ENCODE data around the gene NACC2. TPM values are rescaled to one million over a fixed set of nuclear protein-coding genes. Genes with fewer than 3 reads are reported as not detected.

Gene NACC2
- total and polyA plus RNA-seq, 9 of the 15 experiments (the other 6 are each of a cell fraction or from before 2014, with no cell fraction given), result 0.70 to 25.1 (median 5.6) TPM

DNA sequence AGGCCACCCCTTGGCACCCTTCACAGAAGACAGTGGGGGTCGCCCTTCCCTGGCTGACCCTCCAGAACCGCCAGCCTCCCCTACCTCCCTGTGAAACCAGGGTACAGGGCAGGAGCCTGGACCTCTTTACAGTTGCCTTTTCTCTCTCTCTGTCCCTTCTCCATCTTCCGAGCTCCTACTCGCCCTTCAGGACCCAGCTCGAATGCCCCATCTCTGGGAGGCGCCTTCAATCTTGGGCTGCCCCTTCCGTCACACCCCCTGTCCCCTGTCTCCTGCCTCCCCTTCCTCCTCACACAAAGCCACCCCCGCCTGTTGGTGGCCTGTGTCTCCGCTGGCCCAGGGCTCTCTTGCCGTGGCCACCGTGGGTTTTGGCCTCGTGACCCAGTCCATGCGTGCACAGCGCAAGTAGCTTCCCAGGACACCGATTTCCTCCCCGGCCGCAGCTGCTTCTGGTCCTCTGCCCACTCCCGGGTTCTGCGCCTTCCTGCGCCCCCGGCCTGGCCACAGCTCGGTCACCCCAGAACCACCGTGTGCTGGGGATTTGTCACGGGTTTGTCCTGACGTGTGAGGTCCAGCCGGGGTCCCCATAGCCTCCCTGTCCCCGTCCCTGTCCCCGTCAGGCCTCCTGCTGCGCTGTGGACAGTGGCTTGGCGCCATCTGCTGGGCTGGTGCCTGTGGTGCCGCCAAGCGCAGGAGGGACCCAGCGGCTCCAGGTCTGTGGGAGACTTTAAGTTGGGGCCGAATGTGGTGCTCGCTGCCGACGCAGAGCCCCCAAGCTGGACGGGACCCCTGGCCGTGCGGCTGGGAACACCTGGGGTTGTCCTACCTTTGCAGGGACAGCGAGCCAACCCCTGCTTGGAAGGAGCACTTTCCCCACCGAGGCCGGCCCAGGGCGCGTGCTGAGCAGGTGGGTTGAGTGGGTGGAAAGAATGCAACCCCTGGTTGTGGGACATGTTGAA is 27.6 kb upstream of the NACC2 start (continued):
- TF ChIP-seq, protein P1, sequence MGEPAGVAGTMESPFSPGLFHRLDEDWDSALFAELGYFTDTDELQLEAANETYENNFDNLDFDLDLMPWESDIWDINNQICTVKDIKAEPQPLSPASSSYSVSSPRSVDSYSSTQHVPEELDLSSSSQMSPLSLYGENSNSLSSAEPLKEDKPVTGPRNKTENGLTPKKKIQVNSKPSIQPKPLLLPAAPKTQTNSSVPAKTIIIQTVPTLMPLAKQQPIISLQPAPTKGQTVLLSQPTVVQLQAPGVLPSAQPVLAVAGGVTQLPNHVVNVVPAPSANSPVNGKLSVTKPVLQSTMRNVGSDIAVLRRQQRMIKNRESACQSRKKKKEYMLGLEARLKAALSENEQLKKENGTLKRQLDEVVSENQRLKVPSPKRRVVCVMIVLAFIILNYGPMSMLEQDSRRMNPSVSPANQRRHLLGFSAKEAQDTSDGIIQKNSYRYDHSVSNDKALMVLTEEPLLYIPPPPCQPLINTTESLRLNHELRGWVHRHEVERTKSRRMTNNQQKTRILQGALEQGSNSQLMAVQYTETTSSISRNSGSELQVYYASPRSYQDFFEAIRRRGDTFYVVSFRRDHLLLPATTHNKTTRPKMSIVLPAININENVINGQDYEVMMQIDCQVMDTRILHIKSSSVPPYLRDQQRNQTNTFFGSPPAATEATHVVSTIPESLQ (CRISPR knock-in tag; IDR thresholded peaks at IDR 0.05), result no peak
- TF ChIP-seq NR2C1 (IDR thresholded peaks at IDR 0.05) (no peak), NR2C1 (tag; IDR thresholded peaks at IDR 0.05) (no peak), ARID1B (IDR thresholded peaks at IDR 0.05) (no peak), NFRKB (IDR thresholded peaks at IDR 0.05; ENCODE audit: low read depth) (no peak), CBX8 (IDR thresholded peaks at IDR 0.05; ENCODE audit: borderline replicate concordance, extremely low read depth, low read depth, low read length, poor library complexity, severe bottlenecking) (no peak), TCF7L2 (IDR thresholded peaks at IDR 0.05; ENCODE audit: low read depth, low read length) (no peak), ZNF699 (CRISPR knock-in tag; IDR thresholded peaks at IDR 0.05; ENCODE audit: insufficient replicate concordance) (no peak), ZEB2 (IDR thresholded peaks at IDR 0.05) (no peak), CHD2 (IDR thresholded peaks at IDR 0.05; ENCODE audit: low read depth, low read length) (no peak), GABPB2 (CRISPR knock-in tag; conservative IDR thresholded peaks at IDR 0.05) (no peak), ZNF57 (CRISPR knock-in tag; IDR thresholded peaks at IDR 0.05) (no peak), ZC3H8 (IDR thresholded peaks at IDR 0.05) (no peak), HNRNPH1 (optimal IDR thresholded peaks at IDR 0.05; ENCODE audit: low read depth, low read length) (no peak), FOXJ3 (CRISPR knock-in tag; IDR thresholded peaks at IDR 0.05) (no peak), ZFP30 (CRISPR knock-in tag; IDR thresholded peaks at IDR 0.05; ENCODE audit: borderline replicate concordance) (no peak), NR1H2 (CRISPR knock-in tag; IDR thresholded peaks at IDR 0.05) (no peak)
- TF ChIP-seq, protein P2, sequence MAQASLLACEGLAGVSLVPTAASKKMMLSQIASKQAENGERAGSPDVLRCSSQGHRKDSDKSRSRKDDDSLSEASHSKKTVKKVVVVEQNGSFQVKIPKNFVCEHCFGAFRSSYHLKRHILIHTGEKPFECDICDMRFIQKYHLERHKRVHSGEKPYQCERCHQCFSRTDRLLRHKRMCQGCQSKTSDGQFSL (CRISPR knock-in tag; IDR thresholded peaks at IDR 0.05), result no peak
- TF ChIP-seq, protein P2 (tag; IDR thresholded peaks at IDR 0.05), result no peak
- TF ChIP-seq, protein P3, sequence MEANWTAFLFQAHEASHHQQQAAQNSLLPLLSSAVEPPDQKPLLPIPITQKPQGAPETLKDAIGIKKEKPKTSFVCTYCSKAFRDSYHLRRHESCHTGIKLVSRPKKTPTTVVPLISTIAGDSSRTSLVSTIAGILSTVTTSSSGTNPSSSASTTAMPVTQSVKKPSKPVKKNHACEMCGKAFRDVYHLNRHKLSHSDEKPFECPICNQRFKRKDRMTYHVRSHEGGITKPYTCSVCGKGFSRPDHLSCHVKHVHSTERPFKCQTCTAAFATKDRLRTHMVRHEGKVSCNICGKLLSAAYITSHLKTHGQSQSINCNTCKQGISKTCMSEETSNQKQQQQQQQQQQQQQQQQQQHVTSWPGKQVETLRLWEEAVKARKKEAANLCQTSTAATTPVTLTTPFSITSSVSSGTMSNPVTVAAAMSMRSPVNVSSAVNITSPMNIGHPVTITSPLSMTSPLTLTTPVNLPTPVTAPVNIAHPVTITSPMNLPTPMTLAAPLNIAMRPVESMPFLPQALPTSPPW (CRISPR knock-in tag; IDR thresholded peaks at IDR 0.05), result peak; percentile 51
- TF ChIP-seq, protein P4, sequence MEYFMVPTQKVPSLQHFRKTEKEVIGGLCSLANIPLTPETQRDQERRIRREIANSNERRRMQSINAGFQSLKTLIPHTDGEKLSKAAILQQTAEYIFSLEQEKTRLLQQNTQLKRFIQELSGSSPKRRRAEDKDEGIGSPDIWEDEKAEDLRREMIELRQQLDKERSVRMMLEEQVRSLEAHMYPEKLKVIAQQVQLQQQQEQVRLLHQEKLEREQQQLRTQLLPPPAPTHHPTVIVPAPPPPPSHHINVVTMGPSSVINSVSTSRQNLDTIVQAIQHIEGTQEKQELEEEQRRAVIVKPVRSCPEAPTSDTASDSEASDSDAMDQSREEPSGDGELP (CRISPR knock-in tag; IDR thresholded peaks at IDR 0.05; ENCODE audit: borderline replicate concordance), result peak; percentile 69; the same call in 1 of the 2 replicates

All from K562 (cell line).